ENCODE results near the gene KRTAP5-10.
"Not testable (repeated sequence)": the region's sequence is repeated elsewhere in the genome, so short reads cannot be mapped to it uniquely, and the experiment has no call there.

Gene KRTAP5-10

GRCh38 chr11:71565263-71565662, at the start of gene KRTAP5-10:
TSS of gene KRTAP5-10 (plus strand) at chr11:71565563. CDS start at chr11:71565588, 25 bp downstream.
- no peak for DNase-seq

DNA sequence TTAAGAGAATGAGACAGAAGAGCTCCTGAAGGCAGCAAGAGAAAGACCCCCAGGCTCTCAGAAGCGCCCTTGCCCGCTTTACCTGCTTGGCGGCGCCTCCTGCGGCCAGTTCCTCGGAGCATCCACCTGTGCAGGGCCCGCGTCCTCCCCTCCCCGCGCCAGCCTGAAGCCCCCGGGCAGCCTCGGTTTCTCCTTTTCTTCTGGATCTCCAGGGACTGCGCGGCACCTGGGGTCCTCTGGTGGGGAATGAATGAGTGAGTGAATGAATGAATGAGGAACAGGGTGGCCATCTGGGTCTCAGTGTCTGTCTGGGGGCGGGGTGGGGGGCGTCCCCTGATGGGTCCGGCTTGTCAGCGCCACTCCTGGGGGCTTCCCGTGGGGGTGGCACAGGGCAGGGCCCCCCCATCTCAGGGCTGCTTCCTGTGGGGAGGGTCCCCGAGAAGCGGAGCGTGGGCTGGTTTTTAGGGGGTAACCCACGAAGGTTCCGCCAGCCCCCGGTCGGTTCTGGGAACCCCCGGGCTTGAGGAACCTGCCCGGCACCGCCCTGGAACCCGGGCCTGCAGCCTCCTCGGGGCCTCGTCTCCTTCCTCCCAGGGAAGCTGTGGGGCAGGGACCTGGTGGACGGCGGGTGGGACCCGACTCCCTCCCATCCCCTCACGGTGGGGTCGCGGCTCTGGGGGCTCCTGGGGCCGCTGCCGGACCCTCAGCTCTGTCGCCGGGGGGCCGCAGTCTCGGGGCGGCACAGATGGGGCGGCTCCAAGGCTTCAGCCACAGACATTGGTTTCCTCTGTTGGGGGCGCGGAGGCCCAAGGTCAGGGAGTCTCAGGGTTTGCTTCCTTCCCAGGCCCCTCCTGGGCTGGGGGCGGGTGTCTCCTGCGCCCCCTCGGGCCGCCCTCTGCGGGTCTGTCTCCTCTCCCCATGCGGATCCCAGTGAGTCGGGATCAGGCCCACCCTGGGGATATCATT, 46.6 kb upstream of the KRTAP5-10 start:
- DNase-seq: no peak

- DNase-seq: no peak
Observed at GRCh38 chr11:71519546-71519945, 45.8 kb upstream of the KRTAP5-10 start.

DNA sequence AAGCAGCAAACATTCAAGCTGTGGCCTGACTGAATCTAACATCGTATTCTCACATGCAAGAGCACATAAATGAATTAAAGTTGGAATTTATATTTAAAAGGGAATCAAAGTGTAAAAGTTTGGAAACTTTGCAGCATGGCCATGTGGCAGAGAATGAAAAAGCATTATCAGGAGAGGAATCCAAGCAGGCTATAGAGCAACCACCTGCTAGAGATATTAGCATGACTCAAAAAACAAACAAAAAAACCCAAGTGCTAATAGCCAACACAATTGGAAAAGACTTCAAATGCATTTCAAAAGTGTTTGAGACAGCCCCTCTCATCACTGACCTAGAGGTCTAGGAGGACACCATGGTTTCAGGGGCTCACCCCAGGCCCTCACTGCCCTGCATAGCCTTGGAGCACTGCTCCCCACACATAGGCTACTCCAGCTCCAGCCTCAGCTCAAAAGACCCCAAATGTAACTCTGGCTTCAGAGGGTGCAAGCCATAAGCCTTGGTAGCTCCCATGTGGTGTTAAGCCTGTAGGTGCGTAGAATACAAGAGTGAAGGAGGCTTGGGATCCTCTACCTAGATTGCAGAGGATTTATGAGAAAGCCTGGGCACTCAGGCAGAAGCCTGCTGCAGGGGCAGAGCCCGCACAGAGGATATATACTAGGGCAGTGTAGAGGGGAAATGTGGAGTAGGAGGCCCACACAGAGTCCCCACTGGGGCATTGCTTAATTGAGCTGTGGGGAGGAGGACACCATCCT, 40.0 kb upstream of the KRTAP5-10 start:
- no peak for DNase-seq

DNA sequence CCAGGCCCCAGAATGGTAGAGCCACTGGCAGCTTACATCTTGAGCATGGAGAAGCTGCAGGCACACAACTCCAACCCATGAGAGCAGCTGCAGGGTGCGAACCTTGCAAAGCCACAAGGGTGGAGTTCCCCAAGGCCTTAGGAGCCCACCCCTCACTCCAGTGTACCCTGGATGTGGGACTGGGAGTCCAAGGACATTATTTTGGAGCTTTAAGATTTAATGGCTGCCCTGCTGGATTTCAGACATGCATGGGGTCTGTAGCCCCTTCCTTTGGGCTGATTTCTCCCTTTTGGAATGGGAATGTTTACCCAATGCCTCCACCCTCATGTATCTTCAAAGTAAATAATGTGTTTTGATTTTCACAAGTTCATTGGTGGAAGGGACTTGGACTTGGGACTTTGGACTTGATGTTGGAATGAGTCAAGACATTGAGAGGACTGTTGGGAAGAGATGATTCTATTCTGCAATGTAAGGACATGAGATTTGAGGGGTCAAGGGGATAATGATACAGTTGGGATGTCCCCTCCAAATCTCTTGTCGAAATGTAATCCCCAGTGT, 39.3 kb upstream of the KRTAP5-10 start:
- DNase-seq: no peak

DNA sequence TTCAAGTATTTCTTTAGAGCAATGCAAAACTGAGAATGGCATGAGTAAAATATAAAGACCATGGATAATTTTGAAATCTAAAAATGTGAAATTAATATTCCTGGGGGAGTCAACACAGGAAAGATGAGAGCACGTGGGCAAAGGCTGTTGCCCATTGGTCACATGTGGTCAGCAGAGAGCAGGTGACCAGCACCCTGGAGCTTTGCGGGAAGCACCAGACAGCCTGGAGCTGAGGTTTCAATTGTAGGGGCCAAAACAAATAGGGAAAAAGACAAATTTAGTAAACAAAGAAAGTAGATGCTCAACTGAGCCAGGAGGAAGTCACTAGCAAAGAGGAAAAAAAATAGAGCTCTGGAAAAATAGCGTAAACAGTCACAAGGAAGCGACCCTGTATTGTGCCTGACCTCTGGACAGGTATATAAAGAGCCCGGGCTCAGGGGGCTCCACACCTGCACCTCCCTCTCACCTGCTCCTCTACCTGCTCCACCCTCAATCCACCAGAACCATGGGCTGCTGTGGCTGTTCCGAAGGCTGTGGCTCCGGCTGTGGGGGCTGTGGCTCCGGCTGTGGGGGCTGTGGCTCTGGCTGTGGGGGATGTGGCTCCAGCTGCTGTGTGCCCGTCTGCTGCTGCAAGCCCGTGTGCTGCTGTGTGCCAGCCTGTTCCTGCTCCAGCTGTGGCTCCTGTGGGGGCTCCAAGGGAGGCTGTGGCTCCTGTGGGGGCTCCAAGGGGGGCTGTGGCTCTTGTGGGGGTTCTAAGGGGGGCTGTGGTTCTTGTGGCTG, 38.4 kb upstream of the KRTAP5-10 start, which contains the start of gene KRTAP5-7:
KRTAP5-7 (plus strand) TSS at position 472 of the 780 bp plus-strand sequence; CDS start at position 506, 34 bp downstream.
- DNase-seq: not testable (repeated sequence)

DNA sequence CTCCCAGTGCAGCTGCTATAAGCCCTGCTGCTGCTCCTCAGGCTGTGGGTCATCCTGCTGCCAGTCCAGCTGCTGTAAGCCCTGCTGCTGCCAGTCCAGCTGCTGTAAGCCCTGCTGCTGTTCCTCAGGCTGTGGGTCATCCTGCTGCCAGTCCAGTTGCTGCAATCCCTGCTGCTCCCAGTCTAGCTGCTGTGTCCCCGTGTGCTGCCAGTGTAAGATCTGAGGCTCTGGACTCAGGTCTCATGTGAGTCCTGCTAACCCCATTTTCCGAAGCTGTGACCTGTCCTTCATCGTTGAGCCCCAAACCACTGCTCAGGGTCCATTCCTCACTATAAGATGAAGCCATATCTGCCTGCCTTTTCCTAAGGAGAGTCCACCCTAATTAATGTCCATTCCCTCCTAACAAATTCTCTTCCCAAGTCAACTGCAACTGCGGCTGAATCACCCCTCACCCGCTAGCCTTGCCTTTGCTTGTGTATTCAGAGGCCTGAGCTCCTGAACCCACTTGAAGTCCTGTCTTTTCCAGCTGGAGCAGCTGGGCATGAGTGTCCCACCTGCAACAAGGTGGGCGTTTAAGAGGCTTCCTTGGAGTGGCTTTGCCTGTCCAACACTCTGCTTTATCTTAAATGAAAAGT, 37.7 kb upstream of the KRTAP5-10 start:
- DNase-seq: no peak

DNA sequence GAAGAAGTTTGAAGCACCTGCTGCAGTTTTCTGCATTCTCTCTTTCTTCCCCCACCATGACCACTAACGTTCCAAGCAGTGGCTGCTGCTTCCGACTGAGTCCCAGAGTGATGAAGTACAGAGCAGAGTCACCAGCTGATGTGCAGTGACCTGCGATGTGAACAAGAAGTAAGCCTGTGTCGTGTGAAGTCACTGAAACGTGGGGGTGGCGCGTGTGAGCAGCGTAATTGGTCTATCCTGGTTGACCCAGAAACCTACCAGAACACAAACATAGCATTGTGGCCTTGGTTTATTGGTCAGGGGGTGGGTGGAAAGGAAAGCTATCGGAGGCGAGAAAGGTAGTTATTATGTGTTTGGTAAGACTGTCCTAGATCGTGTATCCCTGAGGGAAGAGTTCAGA, 34.8 kb upstream of the KRTAP5-10 start:
- no peak for DNase-seq

DNA sequence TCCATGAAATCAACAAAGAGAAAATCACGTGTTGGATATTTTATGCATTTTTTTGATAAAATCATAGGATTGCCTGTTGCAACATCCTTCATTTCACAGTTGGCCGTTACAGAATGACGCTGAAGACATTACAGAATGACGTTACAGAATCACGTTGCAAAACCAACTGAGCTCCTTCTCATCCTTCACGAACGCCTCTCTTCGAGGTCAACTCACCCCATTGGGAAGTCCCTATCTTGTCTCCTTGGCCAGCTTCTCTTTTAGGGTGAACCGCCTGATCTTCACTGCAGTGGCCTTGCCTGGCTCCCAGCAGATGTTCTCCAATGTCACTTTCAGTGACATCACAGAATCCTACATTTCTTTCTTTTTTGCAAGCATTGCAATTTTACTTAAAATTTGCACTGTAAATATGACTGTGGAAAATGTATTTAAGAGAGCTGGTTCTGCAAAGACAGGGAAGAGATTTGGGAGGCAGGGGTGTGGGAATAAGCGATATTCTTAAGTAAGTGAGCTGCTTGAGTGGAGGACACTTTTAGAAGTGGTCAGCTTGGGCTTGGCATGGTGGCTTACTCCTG, 33.2 kb upstream of the KRTAP5-10 start:
- no peak for DNase-seq

DNA sequence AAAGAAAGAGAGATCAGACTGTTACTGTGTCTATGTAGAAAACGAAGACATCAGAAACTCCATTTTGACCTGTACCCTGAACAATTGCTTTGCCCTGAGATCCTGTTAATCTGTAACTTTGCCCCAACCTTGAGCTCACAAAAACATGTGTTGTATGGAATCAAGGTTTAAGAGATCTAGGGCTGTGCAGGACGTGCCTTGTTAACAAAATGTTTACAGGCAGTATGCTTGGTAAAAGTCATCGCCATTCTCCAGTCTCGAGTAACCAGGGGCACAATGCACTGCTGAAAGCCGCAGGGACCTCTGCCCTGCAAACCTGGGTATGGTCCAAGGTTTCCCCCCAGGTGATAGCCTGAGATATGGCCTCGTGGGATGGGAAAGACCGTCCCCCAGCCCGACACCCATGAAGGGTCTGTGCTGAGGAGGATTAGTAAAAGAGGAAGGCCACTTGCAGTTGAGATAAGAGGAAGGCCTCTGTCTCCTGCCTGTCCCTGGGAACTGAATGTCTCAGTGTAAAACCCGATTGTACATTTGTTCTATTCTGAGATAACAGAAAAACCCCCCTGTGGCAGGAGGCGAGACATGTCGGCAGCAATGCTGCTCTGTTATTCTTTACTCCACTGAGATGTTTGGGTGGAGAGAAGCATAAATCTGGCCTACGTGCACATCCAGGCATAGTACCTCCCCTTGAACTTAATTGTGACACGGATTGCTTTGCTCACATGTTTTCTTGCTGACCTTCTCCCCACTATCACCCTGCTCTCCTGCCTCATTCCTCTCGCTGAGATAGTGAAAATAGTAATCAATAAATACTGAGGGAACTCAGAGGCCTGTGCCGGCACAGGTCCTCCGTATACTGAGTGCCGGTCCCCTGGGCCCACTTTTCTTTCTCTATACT, 30.4 kb upstream of the KRTAP5-10 start:
- not testable (repeated sequence) for DNase-seq

- DNase-seq: no peak
Observed at GRCh38 chr11:71535825-71536224, 29.5 kb upstream of the KRTAP5-10 start.

GRCh38 chr11:71537537-71537936, 27.8 kb upstream of the KRTAP5-10 start:
- no peak for DNase-seq

DNA sequence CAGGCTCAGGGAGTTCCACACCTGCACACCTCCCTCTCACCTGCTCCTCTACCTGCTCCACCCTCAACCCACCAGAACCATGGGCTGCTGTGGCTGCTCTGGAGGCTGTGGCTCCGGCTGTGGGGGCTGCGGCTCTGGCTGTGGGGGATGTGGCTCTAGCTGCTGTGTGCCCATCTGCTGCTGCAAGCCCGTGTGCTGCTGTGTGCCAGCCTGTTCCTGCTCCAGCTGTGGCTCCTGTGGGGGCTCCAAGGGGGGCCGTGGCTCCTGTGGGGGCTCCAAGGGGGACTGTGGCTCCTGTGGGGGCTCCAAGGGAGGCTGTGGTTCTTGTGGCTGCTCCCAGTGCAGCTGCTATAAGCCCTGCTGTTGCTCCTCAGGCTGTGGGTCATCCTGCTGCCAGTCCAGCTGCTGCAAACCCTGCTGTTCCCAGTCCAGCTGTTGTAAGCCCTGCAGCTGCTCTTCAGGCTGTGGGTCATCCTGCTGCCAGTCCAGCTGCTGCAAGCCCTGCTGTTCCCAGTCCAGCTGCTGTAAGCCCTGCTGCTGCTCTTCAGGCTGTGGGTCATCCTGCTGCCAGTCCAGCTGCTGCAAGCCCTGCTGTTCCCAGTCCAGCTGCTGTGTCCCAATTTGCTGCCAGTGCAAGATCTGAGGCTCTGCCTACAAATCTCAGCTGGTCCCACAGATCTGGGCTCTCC, 27.2 kb upstream of the KRTAP5-10 start, which contains the start of gene KRTAP5-8:
KRTAP5-8 (plus strand) TSS at position 49 of the 689 bp plus-strand sequence; CDS start at position 80, 31 bp downstream.
- DNase-seq: not testable (repeated sequence)

GRCh38 chr11:71538666-71538990, 26.7 kb upstream of the KRTAP5-10 start:
- DNase-seq: no peak

- DNase-seq: no peak
Observed at GRCh38 chr11:71539017-71539416, 26.3 kb upstream of the KRTAP5-10 start.

DNA sequence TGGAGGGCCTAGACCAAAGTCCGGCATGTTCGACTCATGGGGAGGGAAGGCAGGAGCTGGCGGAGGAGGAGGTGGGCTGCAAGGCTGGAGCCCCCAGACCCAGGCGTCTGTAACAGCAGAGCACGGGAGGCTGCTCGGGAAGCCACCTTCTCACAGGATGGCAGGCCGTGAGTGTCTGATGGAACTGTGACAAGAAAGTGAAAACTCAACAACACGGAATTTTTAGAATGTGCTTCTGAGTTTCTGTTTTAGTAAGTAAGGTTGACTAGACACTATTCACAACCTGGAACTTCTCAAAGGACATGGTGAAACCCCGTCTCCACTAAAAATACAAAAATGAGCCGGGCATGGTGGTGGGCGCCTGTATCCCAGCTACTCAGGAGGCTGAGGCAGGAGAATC, 25.4 kb upstream of the KRTAP5-10 start:
- not testable (repeated sequence) for DNase-seq

DNA sequence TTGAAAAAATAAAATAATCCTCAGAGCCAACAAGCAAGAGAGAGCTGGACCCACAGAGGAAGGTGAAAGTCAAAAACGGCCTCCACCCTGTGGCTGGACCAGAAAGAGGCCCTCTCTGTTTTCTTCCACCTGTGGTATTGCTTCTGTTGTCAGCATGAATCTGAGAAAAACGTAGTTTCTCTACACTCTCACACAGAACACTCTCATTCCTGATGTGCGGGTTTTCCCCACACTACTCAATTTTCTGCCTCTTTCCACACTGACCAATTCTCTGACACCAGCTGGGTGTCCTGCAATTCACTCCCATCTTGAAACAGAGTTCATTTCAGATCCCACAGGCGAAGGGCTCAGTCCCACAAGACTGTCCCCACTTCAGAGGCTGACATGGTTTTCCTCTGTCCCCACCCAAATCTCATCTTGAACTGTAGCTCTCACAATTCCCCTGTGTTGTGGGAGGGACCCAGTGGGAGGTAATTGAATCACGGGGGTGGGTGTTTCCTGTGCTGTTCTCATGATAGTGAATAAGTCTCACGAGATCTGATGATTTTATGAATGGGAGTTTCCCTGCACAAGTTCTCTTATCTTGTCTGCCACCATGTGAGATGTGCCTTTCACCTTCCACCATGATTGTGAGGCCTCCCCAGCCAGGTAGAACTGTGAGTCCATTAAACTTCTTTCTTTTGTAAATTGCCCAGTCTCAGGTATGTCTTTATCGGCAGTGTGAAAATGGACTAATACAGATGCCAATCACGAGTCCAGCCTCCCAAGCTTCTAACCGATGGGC, 24.6 kb upstream of the KRTAP5-10 start:
- not testable (repeated sequence) for DNase-seq

- no peak for DNase-seq
Observed at GRCh38 chr11:71542382-71542781, 23.0 kb upstream of the KRTAP5-10 start.
